HCT116 (cell line): ENCODE data around the gene NBAS. TPM values are rescaled to one million over a fixed set of nuclear protein-coding genes. Genes with fewer than 3 reads are reported as not detected.

Source experiments
- ATAC-seq: fragments of 200-7000 bp; cut with Tn5 transposase; 2 replicates; pipeline ENCODE4 v1.9.1; 2020; ENCODE audit warnings: mild to moderate bottlenecking, moderate library complexity
- BruUV-seq: library from RNA; stranded (reverse); fragments of 400-500 nt; replicated peaks from 2 replicates; lab custom pipeline; 2021; lab: Mats Ljungman, UMichigan
- CTCF ChIA-PET: fragments of 300-600 bp; sonication (Branson Sonifier 250); formaldehyde crosslinking; loops from one replicate; lab custom pipeline; 2021; ENCODE audit warnings: antibody characterized with exemption; lab: Charles Lee
- POLR2A ChIA-PET: fragments of 300-600, 350-600 bp; sonication (Branson Sonifier 250); formaldehyde crosslinking; loops from one replicate; lab custom pipeline; 2021; ENCODE audit warnings: antibody characterized with exemption; lab: Charles Lee
- RAD21 ChIA-PET, 2 experiments: fragments of 300-600 bp; sonication (Branson Sonifier 250); formaldehyde crosslinking; loops; one replicate each; lab custom pipeline; 2023; ENCODE audit warnings: low total read pairs in 2 of 2; ENCODE audit not compliant: uncharacterized antibody in 2 of 2, unreplicated experiment in 2 of 2, low non-redundant PET in 1 of 2; lab: Charles Lee
- DNase-seq: peaks from one replicate; pipeline ENCODE4 v3.0.0-alpha.2; 2010; ENCODE audit warnings: low read depth, low spot score
- H2AFZ ChIP-seq: fragments of 200-600 bp; shearing (Covaris generic), sonication (generic); 2 replicates; pipeline ENCODE4 v1.6.1; 2017; ENCODE audit warnings: low read depth, mixed run types, mixed read lengths, antibody characterized with exemption, low read length; ENCODE audit not compliant: poor library complexity, severe bottlenecking
- H3K27ac ChIP-seq: 2 replicates; pipeline ENCODE4 v1.5.1; 2012; ENCODE audit warnings: low read depth, low read length
- H3K27me3 ChIP-seq: fragments of 200-600 bp; sonication (generic); 2 replicates; pipeline ENCODE4 v1.6.1; 2016; ENCODE audit warnings: mixed run types, low read length, mixed read lengths; ENCODE audit not compliant: insufficient read depth
- H3K36me3 ChIP-seq, 2 experiments: fragments of 200-500 bp in 1 of 2; fragments of 200-600 bp in 1 of 2; sonication (Bioruptor generic) in 1 of 2; sonication (generic) in 1 of 2; 2 replicates each; pipeline versions ENCODE4 v1.5.1 to v1.6.1; 2014 to 2016; ENCODE audit warnings: low read length in 2 of 2, inconsistent platforms in 1 of 2, mixed read lengths in 1 of 2, mixed run types in 1 of 2; ENCODE audit not compliant: insufficient read depth in 2 of 2, control insufficient read depth in 1 of 2
- H3K4me1 ChIP-seq, 2 experiments: fragments of 200-600 bp in 1 of 2; sonication (generic) in 1 of 2; 2 replicates each; pipeline versions ENCODE4 v1.5.1 to v1.6.1; 2012 to 2017; ENCODE audit warnings: low read length in 2 of 2, inconsistent platforms in 1 of 2, mild to moderate bottlenecking in 1 of 2, mixed read lengths in 1 of 2, mixed run types in 1 of 2, moderate library complexity in 1 of 2; ENCODE audit not compliant: insufficient read depth in 2 of 2, control insufficient read depth in 1 of 2
- H3K4me2 ChIP-seq: fragments of 200-600 bp; sonication (generic); 2 replicates; pipeline ENCODE4 v1.6.1; 2017; ENCODE audit warnings: mixed run types, low read length, mixed read lengths
- H3K4me3 ChIP-seq, 2 experiments: fragments of 200-600 bp in 1 of 2; sonication (generic) in 1 of 2; replicated peaks in 1 of 2; 2 replicates each; pipeline ENCODE4 v1.5.1; 2011 to 2016; ENCODE audit warnings: low read length in 2 of 2, control low read depth in 1 of 2, low read depth in 1 of 2, mild to moderate bottlenecking in 1 of 2, mixed read lengths in 1 of 2, mixed run types in 1 of 2
- H3K79me2 ChIP-seq: fragments of 200-600 bp; sonication (generic); 2 replicates; pipeline ENCODE4 v1.6.1; 2017; ENCODE audit warnings: mild to moderate bottlenecking, mixed run types, low read length, moderate library complexity, mixed read lengths; ENCODE audit not compliant: insufficient read depth
- H3K9ac ChIP-seq: fragments of 200-600 bp; sonication (generic); 2 replicates; pipeline ENCODE4 v1.6.1; 2016; ENCODE audit warnings: low read length, mixed read lengths
- H3K9me2 ChIP-seq: fragments of 200-600 bp; sonication (generic), shearing (Covaris generic); 2 replicates; pipeline ENCODE4 v1.6.1; 2017; ENCODE audit warnings: mixed run types, mild to moderate bottlenecking, moderate library complexity; ENCODE audit not compliant: insufficient read depth
- H3K9me3 ChIP-seq, 2 experiments: fragments of 200-500 bp in 1 of 2; fragments of 200-600 bp in 1 of 2; sonication (Bioruptor generic) in 1 of 2; sonication (generic) in 1 of 2; 2 replicates each; pipeline ENCODE4 v1.6.1; 2014 to 2017; ENCODE audit warnings: low read length in 2 of 2, mixed read lengths in 2 of 2, inconsistent platforms in 1 of 2, low read depth in 1 of 2, mild to moderate bottlenecking in 1 of 2, mixed run types in 1 of 2, moderate library complexity in 1 of 2; ENCODE audit not compliant: control insufficient read depth in 1 of 2, insufficient read depth in 1 of 2
- H4K20me1 ChIP-seq: fragments of 200-600 bp; sonication (generic), shearing (Covaris generic); 2 replicates; pipeline ENCODE4 v1.6.1; 2017; ENCODE audit warnings: mixed run types, mild to moderate bottlenecking, moderate library complexity; ENCODE audit not compliant: insufficient read depth
- CEBPB ChIP-seq: IDR thresholded peaks from 2 replicates; pipeline ENCODE4 v1.6.1; 2012; ENCODE audit warnings: low read depth
- CTCF ChIP-seq, 3 experiments: fragments of 200-600 bp in 1 of 3; sonication (generic) in 1 of 3; IDR thresholded peaks in 2 of 3; conservative IDR thresholded peaks in 1 of 3; 2 replicates each; pipeline ENCODE4 v1.5.1; 2012 to 2017; ENCODE audit warnings: low read depth in 2 of 3, low read length in 2 of 3, antibody characterized with exemption in 1 of 3, borderline replicate concordance in 1 of 3, control low read depth in 1 of 3, mild to moderate bottlenecking in 1 of 3, mixed read lengths in 1 of 3, mixed run types in 1 of 3, moderate library complexity in 1 of 3; ENCODE audit not compliant: insufficient read depth in 1 of 3
- ELF1 ChIP-seq: IDR thresholded peaks from 2 replicates; pipeline ENCODE4 v1.6.1; 2012; ENCODE audit warnings: low read depth, borderline replicate concordance
- EZH2 ChIP-seq: fragments of 200-600 bp; sonication (generic); IDR thresholded peaks from 2 replicates; pipeline ENCODE4 v1.6.1; 2017; ENCODE audit warnings: antibody characterized with exemption, mixed run types
- EZH2phosphoT487 ChIP-seq: fragments of 200-600 bp; IDR thresholded peaks from 2 replicates; pipeline ENCODE4 v1.6.1; 2018; ENCODE audit warnings: antibody characterized with exemption, borderline replicate concordance
- FOSL1 ChIP-seq: IDR thresholded peaks from 2 replicates; pipeline ENCODE4 v1.6.1; 2012; ENCODE audit warnings: low read depth
- JUND ChIP-seq: IDR thresholded peaks from 2 replicates; pipeline ENCODE4 v1.6.1; 2012
- POLR2A ChIP-seq: IDR thresholded peaks from 2 replicates; pipeline ENCODE4 v1.7.0; 2011; ENCODE audit warnings: borderline replicate concordance; ENCODE audit not compliant: insufficient read depth, insufficient read length; ENCODE audit errors: extremely low read depth
- RAD21 ChIP-seq: IDR thresholded peaks from 2 replicates; pipeline ENCODE4 v1.6.1; 2012; ENCODE audit warnings: low read depth, mild to moderate bottlenecking
- REST ChIP-seq: IDR thresholded peaks from 2 replicates; pipeline ENCODE4 v1.6.1; 2012; ENCODE audit warnings: low read depth
- SIN3A ChIP-seq: IDR thresholded peaks from 2 replicates; pipeline ENCODE4 v1.6.1; 2012; ENCODE audit warnings: low read depth
- SP1 ChIP-seq: IDR thresholded peaks from 2 replicates; pipeline ENCODE4 v1.6.1; 2012; ENCODE audit warnings: low read depth
- TCF7L2 ChIP-seq: IDR thresholded peaks from 2 replicates; pipeline ENCODE4 v1.7.0; 2011; ENCODE audit warnings: borderline replicate concordance, inconsistent platforms; ENCODE audit not compliant: insufficient read depth, insufficient read length; ENCODE audit errors: extremely low read depth
- YY1 ChIP-seq: IDR thresholded peaks from 2 replicates; pipeline ENCODE4 v1.6.1; 2011; ENCODE audit warnings: low read length, low read depth, moderate library complexity, mild to moderate bottlenecking; ENCODE audit not compliant: insufficient replicate concordance; ENCODE audit errors: extremely low read depth
- ZNF274 ChIP-seq: fragments of 200-500 bp; sonication (Bioruptor generic); IDR thresholded peaks from 2 replicates; pipeline ENCODE4 v1.6.1; 2014; ENCODE audit warnings: mild to moderate bottlenecking, low read depth, low read length, inconsistent platforms
- intact Hi-C: fragments of 100-400 bp; cut with micrococcal nuclease; formaldehyde crosslinking; loops from 2 replicates; pipeline ENCODE4 v1.10.0; 2022
- total RNA-seq: library from RNA; stranded (reverse); gene quantifications from one replicate; pipeline ENCODE4 v1.2.1, GENCODE V29; 2021; ENCODE audit not compliant: unreplicated experiment

NBAS gene
- total RNA-seq, 1 experiment from 2014 or later: 32.8 TPM

- DNase-seq: no peak
- H3K9me3 ChIP-seq: no peaks in the 10 kb centered on the region
- H3K27me3 ChIP-seq: no peaks in the 10 kb centered on the region
- no peaks in the 10 kb centered on the region for H3K36me3 ChIP-seq
- H3K27ac ChIP-seq: no peak overlapping the region
- no peak overlapping the region for H3K4me2 ChIP-seq
- intact Hi-C loops: no loop called here
- BruUV-seq: no TSS peak
- RAD21 ChIA-PET: no interaction called here
- H3K4me1 ChIP-seq: peaks cover 0 to under 1% of the 10 kb centered on the region in 2 experiments; a peak in 2 of 4 replicates
- no peaks in the 10 kb centered on the region for H3K79me2 ChIP-seq
- H3K4me3 ChIP-seq: no peak overlapping the region
- CTCF ChIA-PET: interaction anchor here (1.4 kb wide), 1 partner anchor 10 kb away, joined by 11 read pairs; no protein-coding TSS in a partner anchor
- POLR2A ChIA-PET: no interaction called here
- TF ChIP-seq JUND (no peak), ZNF274 (no peak), CTCF (IDR thresholded peaks at IDR 0.05 in 2 of 3, conservative IDR thresholded peaks at IDR 0.05 in 1 of 3; ENCODE audit: borderline replicate concordance in 1 of 3, insufficient read depth in 1 of 3, low read depth in 2 of 3, low read length in 2 of 3) (no peak), TCF7L2 (no peak), EZH2phosphoT487 (no peak), CEBPB (no peak), SIN3A (no peak), YY1 (no peak), FOSL1 (no peak), POLR2A (no peak), EZH2 (no peak), ELF1 (no peak), SP1 (no peak), RAD21 (no peak), REST (no peak)
- no peak for ATAC-seq
- no peaks in the 10 kb centered on the region for H4K20me1 ChIP-seq
- H2AFZ ChIP-seq: no peak overlapping the region
- no peaks in the 10 kb centered on the region for H3K9me2 ChIP-seq
- no peak overlapping the region for H3K9ac ChIP-seq
These were observed 5.8 kb upstream of the NBAS start for GRCh38 chr2:15566912-15567311.
